HepG2 (cell line): ENCODE measurements around the gene COLEC12. TPM values are rescaled to one million over a fixed set of nuclear protein-coding genes. Genes with fewer than 3 reads are reported as not detected.

Experiments
- ATAC-seq: fragments of 200-7000 bp; cut with Tn5 transposase; 3 replicates; pipeline ENCODE4 v1.9.1; 2020; ENCODE audit warnings: mild to moderate bottlenecking, moderate library complexity
- BruUV-seq: library from RNA; stranded (reverse); fragments of 400-500 nt; replicated peaks from 2 replicates; lab custom pipeline; 2021; lab: Mats Ljungman, UMichigan
- CTCF ChIA-PET: fragments of 300-600 bp; formaldehyde crosslinking; extraction: SDS; loops from one replicate; lab custom pipeline; 2021; ENCODE audit warnings: low total read pairs, inconsistent platforms, low intra/inter-chr PET ratio; lab: Yijun Ruan, JAX
- POLR2A ChIA-PET: fragments of 350-600 bp; sonication (Branson Sonifier 250); formaldehyde crosslinking; loops from one replicate; lab custom pipeline; 2020; ENCODE audit warnings: antibody characterized with exemption, inconsistent platforms; lab: Yijun Ruan, JAX
- DNase-seq: peaks from one replicate; pipeline ENCODE4 v3.0.0-alpha.2; 2015; ENCODE audit warnings: low spot score
- FAIRE-seq: peaks from 3 replicates; lab custom pipeline; 2011; peaks lifted over from hg19 to GRCh38; lab: Jason Lieb, UNC
- H2AFZ ChIP-seq: one replicate; pipeline ENCODE4 v1.6.1; 2011; ENCODE audit warnings: low read length, inconsistent platforms
- H3K27ac ChIP-seq: fragments of 300-600 bp; 3 replicates; pipeline ENCODE4 v1.8.0; 2011; ENCODE audit warnings: mixed run types, mild to moderate bottlenecking, mixed read lengths, low read length, inconsistent platforms; ENCODE audit not compliant: insufficient read depth; ENCODE audit errors: extremely low read length
- H3K27me3 ChIP-seq, 2 experiments: fragments of 200-600 bp in 1 of 2; 2 replicates in 1 of 2; 3 replicates in 1 of 2; pipeline versions ENCODE4 v1.6.0 to v1.8.0; 2011; ENCODE audit warnings: low read length in 2 of 2, mild to moderate bottlenecking in 2 of 2, moderate library complexity in 2 of 2, inconsistent platforms in 1 of 2; ENCODE audit not compliant: insufficient read depth in 2 of 2, control insufficient read depth in 1 of 2
- H3K36me3 ChIP-seq, 2 experiments: fragments of 200-600 bp in 1 of 2; replicated peaks in 1 of 2; 2 replicates in 1 of 2; 3 replicates in 1 of 2; pipeline versions ENCODE4 v1.5.1 to v1.8.0; 2011; ENCODE audit warnings: low read length in 2 of 2, inconsistent platforms in 1 of 2; ENCODE audit not compliant: insufficient read depth in 2 of 2, control insufficient read depth in 1 of 2
- H3K4me1 ChIP-seq: 2 replicates; pipeline ENCODE4 v1.5.1; 2012; ENCODE audit warnings: low read length, inconsistent platforms; ENCODE audit not compliant: insufficient read depth
- H3K4me2 ChIP-seq: 2 replicates; pipeline ENCODE4 v1.6.0; 2011; ENCODE audit warnings: low read depth, low read length, inconsistent platforms
- H3K4me3 ChIP-seq, 3 experiments: fragments of 200-600 bp in 1 of 3; sonication (generic), shearing (Covaris generic) in 1 of 3; replicated peaks in 1 of 3; 2 replicates each; pipeline ENCODE4 v1.5.1; 2011 to 2016; ENCODE audit warnings: low read length in 3 of 3, inconsistent platforms in 2 of 3, low read depth in 2 of 3, mild to moderate bottlenecking in 2 of 3, control low read depth in 1 of 3, mixed read lengths in 1 of 3; ENCODE audit not compliant: insufficient read depth in 1 of 3
- H3K79me2 ChIP-seq: one replicate; pipeline ENCODE4 v1.6.1; 2011; ENCODE audit warnings: low read length, inconsistent platforms; ENCODE audit not compliant: insufficient read depth
- H3K9ac ChIP-seq: 2 replicates; pipeline ENCODE4 v1.6.0; 2011; ENCODE audit warnings: mild to moderate bottlenecking, low read depth, low read length, inconsistent platforms; ENCODE audit not compliant: insufficient read depth
- H3K9me3 ChIP-seq: 2 replicates; pipeline ENCODE4 v1.5.1; 2012; ENCODE audit warnings: mild to moderate bottlenecking, low read length
- H4K20me1 ChIP-seq: 2 replicates; pipeline ENCODE4 v1.6.0; 2011; ENCODE audit warnings: inconsistent platforms, mild to moderate bottlenecking, low read length, moderate library complexity; ENCODE audit not compliant: insufficient read depth
- EZH2 ChIP-seq: conservative IDR thresholded peaks from 2 replicates; pipeline ENCODE4 v1.6.1; 2012; ENCODE audit warnings: mild to moderate bottlenecking, low read depth, low read length, moderate library complexity
- HNF4A ChIP-seq: sonication (generic); formaldehyde crosslinking; IDR thresholded peaks from 2 replicates; pipeline ENCODE4 v1.4.0; 2020; ENCODE audit warnings: missing genetic modification reagents
- IKZF1 ChIP-seq: fragments of 450-650 bp; IDR thresholded peaks from 2 replicates; pipeline ENCODE4 v1.7.1; 2016
- MAFF ChIP-seq: IDR thresholded peaks from 2 replicates; pipeline ENCODE4 v1.6.1; 2011; ENCODE audit warnings: low read depth, low read length, improper control_type of control experiment
- MAFK ChIP-seq, 2 experiments: IDR thresholded peaks in 1 of 2; conservative IDR thresholded peaks in 1 of 2; 2 replicates each; pipeline ENCODE4 v1.6.1; 2011; ENCODE audit warnings: improper control_type of control experiment in 2 of 2, low read length in 2 of 2
- MTF1 ChIP-seq: sonication (generic); formaldehyde crosslinking; IDR thresholded peaks from 2 replicates; pipeline ENCODE4 v1.5.0; 2020; ENCODE audit warnings: missing genetic modification reagents
- NFE2L2 ChIP-seq: fragments of 150-350 bp; IDR thresholded peaks from 2 replicates; pipeline ENCODE4 v1.6.1; 2014; ENCODE audit warnings: low read length
- SMYD3 ChIP-seq: sonication (generic); formaldehyde crosslinking; IDR thresholded peaks from 2 replicates; pipeline ENCODE4 v1.8.1; 2023; ENCODE audit warnings: mild to moderate bottlenecking, missing genetic modification reagents
- SNAI1 ChIP-seq: sonication (generic); formaldehyde crosslinking; IDR thresholded peaks from 2 replicates; pipeline ENCODE4 v1.5.0; 2020; ENCODE audit warnings: mild to moderate bottlenecking, missing genetic modification reagents, borderline replicate concordance
- TAF1 ChIP-seq: sonication (generic); formaldehyde crosslinking; IDR thresholded peaks from 2 replicates; pipeline ENCODE4 v1.4.0; 2020; ENCODE audit warnings: missing genetic modification reagents
- ZNF234 ChIP-seq: sonication (generic); formaldehyde crosslinking; conservative IDR thresholded peaks from 2 replicates; pipeline ENCODE4 v1.5.1; 2020; ENCODE audit warnings: mild to moderate bottlenecking, missing genetic modification reagents
- ZNF343 ChIP-seq: sonication (generic); formaldehyde crosslinking; IDR thresholded peaks from 2 replicates; pipeline ENCODE4 v1.4.0; 2020; ENCODE audit warnings: mild to moderate bottlenecking, missing genetic modification reagents
- ZNF562 ChIP-seq: sonication (generic); formaldehyde crosslinking; IDR thresholded peaks from 2 replicates; pipeline ENCODE4 v1.8.0; 2022; ENCODE audit warnings: missing genetic modification reagents, borderline replicate concordance
- ZNF619 ChIP-seq: sonication (generic); formaldehyde crosslinking; IDR thresholded peaks from 2 replicates; pipeline ENCODE4 v1.4.0; 2020; ENCODE audit warnings: mild to moderate bottlenecking, missing genetic modification reagents
- WGBS: methylation state at CpG from one replicate; pipeline ENCODE4 v1.1.6; 2017; ENCODE audit warnings: low lambda C conversion rate; 5-methylcytosine and 5-hydroxymethylcytosine counted together
- in situ Hi-C: cut with HindIII; loops from 2 replicates; pipeline ENCODE4 v1.10.0; 2017; ENCODE audit warnings: low pct_unique_long_range_greater_than_20kb; ENCODE audit not compliant: extremely low pct_ligation_motif_present
- intact Hi-C: fragments of 100-400 bp; cut with micrococcal nuclease; formaldehyde crosslinking; loops from one replicate; pipeline ENCODE4 v1.10.0; 2022; ENCODE audit not compliant: unreplicated experiment
- polyA plus RNA-seq, 8 experiments: library from polyadenylated mRNA; depleted of rRNA in 3 of 8; stranded (reverse) in 7 of 8; unstranded in 1 of 8; fragments of >200 nt; fragmentation: Illumina TruSeq in 4 of 8; extraction: Trizol in 4 of 8; gene quantifications; 2 replicates each; pipeline versions ENCODE4 v1.2.1 to v1.2.3, GENCODE V29; 2011 to 2016; ENCODE audit warnings: low read depth in 4 of 8, missing spikeins in 1 of 8, mixed read lengths in 1 of 8; ENCODE audit not compliant: insufficient read depth in 1 of 8
- total RNA-seq, 5 experiments: library from RNA; depleted of rRNA; stranded (reverse); fragments of >200 nt; fragmentation: Illumina TruSeq; extraction: Trizol; gene quantifications; 2 replicates each; pipeline ENCODE4 v1.2.3, GENCODE V29; 2016; ENCODE audit warnings: low read depth in 1 of 5
- TF ChIP-seq, protein P1 (sequence below): sonication (generic); formaldehyde crosslinking; IDR thresholded peaks from 2 replicates; pipeline ENCODE4 v1.4.0; 2020; ENCODE audit warnings: missing genetic modification reagents, borderline replicate concordance
- TF ChIP-seq, protein P2 (sequence below): sonication (generic); formaldehyde crosslinking; IDR thresholded peaks from 2 replicates; pipeline ENCODE4 v1.4.0; 2020; ENCODE audit warnings: missing genetic modification reagents, borderline replicate concordance
- TF ChIP-seq, protein P3 (sequence below): sonication (generic); formaldehyde crosslinking; IDR thresholded peaks from 2 replicates; pipeline ENCODE4 v1.8.1; 2023; ENCODE audit warnings: mild to moderate bottlenecking, missing genetic modification reagents

Gene COLEC12
- total and polyA plus RNA-seq, 2 of the 13 experiments (the other 11 are each of a cell fraction or from before 2014, with no cell fraction given) = 0.02 to 0.11 TPM

DNA sequence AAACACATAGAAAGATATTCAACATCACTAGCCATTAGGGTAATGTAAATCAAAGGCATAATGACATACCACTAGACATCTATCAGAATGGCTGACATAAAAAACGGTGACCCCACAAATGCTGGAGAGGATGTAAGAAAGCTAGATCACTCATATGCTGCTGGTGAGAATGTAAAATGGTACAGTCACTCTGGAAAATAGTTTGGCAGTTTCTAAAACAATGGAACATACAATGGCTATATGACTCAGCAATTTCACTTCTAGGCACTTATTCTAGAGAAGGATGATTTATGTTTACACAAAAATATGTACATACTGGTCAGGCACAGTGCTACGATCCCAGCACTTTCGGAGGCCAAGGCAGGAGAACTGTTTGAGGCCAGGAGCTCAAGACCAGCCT, 87.3 kb downstream of the COLEC12 start:
- Histone ChIP-seq H3K79me2 (no peaks in the 10 kb centered on the region), H3K4me3 (no peak overlapping the region), H3K9ac (no peak overlapping the region), H3K4me2 (no peak overlapping the region), H3K9me3 (no peaks in the 10 kb centered on the region), H3K4me1 (no peaks in the 10 kb centered on the region), H3K27ac (no peak overlapping the region), H2AFZ (no peak overlapping the region), H3K27me3 (no peaks in the 10 kb centered on the region; a peak in 1 of 5 replicates), H4K20me1 (no peaks in the 10 kb centered on the region), H3K36me3 (no peaks in the 10 kb centered on the region)
- FAIRE-seq = no peak
- no TSS peak for BruUV-seq
- 25% methylated on average over 3 of the region's 3 CpGs for WGBS
- POLR2A ChIA-PET = no interaction called here
- no peak for DNase-seq
- in situ Hi-C loops = no loop called here
- CTCF ChIA-PET = no interaction called here
- intact Hi-C loops = no loop called here
- ATAC-seq = no peak
- TF ChIP-seq NFE2L2 (peak; percentile 86), SMYD3 (no peak), IKZF1 (no peak), TAF1 (CRISPR knock-in tag) (no peak), ZNF343 (CRISPR knock-in tag) (no peak), ZNF234 (no peak), MAFF (peak; percentile 48; the same call in 1 of the 2 replicates), ZNF619 (no peak), MTF1 (CRISPR knock-in tag) (no peak), ZNF562 (no peak), MAFK (conservative IDR thresholded peaks at IDR 0.05 in 1 of 2, IDR thresholded peaks at IDR 0.05 in 1 of 2; ENCODE audit: low read length in 2 of 2) (peak; percentile 51 to 68; a peak in 3 of 4 replicates), HNF4A (CRISPR knock-in tag) (no peak), SNAI1 (no peak), EZH2 (no peak)
- TF ChIP-seq, protein P1, sequence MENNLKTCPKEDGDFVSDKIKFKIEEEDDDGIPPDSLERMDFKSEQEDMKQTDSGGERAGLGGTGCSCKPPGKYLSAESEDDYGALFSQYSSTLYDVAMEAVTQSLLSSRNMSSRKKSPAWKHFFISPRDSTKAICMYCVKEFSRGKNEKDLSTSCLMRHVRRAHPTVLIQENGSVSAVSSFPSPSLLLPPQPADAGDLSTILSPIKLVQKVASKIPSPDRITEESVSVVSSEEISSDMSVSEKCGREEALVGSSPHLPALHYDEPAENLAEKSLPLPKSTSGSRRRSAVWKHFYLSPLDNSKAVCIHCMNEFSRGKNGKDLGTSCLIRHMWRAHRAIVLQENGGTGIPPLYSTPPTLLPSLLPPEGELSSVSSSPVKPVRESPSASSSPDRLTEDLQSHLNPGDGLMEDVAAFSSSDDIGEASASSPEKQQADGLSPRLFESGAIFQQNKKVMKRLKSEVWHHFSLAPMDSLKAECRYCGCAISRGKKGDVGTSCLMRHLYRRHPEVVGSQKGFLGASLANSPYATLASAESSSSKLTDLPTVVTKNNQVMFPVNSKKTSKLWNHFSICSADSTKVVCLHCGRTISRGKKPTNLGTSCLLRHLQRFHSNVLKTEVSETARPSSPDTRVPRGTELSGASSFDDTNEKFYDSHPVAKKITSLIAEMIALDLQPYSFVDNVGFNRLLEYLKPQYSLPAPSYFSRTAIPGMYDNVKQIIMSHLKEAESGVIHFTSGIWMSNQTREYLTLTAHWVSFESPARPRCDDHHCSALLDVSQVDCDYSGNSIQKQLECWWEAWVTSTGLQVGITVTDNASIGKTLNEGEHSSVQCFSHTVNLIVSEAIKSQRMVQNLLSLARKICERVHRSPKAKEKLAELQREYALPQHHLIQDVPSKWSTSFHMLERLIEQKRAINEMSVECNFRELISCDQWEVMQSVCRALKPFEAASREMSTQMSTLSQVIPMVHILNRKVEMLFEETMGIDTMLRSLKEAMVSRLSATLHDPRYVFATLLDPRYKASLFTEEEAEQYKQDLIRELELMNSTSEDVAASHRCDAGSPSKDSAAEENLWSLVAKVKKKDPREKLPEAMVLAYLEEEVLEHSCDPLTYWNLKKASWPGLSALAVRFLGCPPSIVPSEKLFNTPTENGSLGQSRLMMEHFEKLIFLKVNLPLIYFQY (CRISPR knock-in tag) = no peak
- TF ChIP-seq, protein P2, sequence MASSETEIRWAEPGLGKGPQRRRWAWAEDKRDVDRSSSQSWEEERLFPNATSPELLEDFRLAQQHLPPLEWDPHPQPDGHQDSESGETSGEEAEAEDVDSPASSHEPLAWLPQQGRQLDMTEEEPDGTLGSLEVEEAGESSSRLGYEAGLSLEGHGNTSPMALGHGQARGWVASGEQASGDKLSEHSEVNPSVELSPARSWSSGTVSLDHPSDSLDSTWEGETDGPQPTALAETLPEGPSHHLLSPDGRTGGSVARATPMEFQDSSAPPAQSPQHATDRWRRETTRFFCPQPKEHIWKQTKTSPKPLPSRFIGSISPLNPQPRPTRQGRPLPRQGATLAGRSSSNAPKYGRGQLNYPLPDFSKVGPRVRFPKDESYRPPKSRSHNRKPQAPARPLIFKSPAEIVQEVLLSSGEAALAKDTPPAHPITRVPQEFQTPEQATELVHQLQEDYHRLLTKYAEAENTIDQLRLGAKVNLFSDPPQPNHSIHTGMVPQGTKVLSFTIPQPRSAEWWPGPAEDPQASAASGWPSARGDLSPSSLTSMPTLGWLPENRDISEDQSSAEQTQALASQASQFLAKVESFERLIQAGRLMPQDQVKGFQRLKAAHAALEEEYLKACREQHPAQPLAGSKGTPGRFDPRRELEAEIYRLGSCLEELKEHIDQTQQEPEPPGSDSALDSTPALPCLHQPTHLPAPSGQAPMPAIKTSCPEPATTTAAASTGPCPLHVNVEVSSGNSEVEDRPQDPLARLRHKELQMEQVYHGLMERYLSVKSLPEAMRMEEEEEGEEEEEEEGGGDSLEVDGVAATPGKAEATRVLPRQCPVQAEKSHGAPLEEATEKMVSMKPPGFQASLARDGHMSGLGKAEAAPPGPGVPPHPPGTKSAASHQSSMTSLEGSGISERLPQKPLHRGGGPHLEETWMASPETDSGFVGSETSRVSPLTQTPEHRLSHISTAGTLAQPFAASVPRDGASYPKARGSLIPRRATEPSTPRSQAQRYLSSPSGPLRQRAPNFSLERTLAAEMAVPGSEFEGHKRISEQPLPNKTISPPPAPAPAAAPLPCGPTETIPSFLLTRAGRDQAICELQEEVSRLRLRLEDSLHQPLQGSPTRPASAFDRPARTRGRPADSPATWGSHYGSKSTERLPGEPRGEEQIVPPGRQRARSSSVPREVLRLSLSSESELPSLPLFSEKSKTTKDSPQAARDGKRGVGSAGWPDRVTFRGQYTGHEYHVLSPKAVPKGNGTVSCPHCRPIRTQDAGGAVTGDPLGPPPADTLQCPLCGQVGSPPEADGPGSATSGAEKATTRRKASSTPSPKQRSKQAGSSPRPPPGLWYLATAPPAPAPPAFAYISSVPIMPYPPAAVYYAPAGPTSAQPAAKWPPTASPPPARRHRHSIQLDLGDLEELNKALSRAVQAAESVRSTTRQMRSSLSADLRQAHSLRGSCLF (CRISPR knock-in tag) = no peak
- TF ChIP-seq, protein P3, sequence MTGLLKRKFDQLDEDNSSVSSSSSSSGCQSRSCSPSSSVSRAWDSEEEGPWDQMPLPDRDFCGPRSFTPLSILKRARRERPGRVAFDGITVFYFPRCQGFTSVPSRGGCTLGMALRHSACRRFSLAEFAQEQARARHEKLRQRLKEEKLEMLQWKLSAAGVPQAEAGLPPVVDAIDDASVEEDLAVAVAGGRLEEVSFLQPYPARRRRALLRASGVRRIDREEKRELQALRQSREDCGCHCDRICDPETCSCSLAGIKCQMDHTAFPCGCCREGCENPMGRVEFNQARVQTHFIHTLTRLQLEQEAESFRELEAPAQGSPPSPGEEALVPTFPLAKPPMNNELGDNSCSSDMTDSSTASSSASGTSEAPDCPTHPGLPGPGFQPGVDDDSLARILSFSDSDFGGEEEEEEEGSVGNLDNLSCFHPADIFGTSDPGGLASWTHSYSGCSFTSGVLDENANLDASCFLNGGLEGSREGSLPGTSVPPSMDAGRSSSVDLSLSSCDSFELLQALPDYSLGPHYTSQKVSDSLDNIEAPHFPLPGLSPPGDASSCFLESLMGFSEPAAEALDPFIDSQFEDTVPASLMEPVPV (CRISPR knock-in tag) = no peak
